H1 (cell line): ENCODE results near the gene CNTROB. TPM values are rescaled to one million over a fixed set of nuclear protein-coding genes. Genes with fewer than 3 reads are reported as not detected.

Experiments
- CTCF ChIA-PET: fragments of 300-600 bp; sonication (Branson Sonifier 250); formaldehyde crosslinking; loops from one replicate; lab custom pipeline; 2021; ENCODE audit not compliant: partially characterized antibody; lab: Charles Lee
- POLR2A ChIA-PET: fragments of 300-600 bp; sonication (Branson Sonifier 250); formaldehyde crosslinking; loops from one replicate; lab custom pipeline; 2021; ENCODE audit warnings: inconsistent platforms; ENCODE audit not compliant: partially characterized antibody; lab: Charles Lee
- DNase-seq, 2 experiments: peaks; one replicate each; pipeline versions ENCODE4 v3.0.0 to v3.0.0-alpha.2; 2010 to 2022; ENCODE audit warnings: low spot score in 2 of 2, low read depth in 1 of 2, mixed read lengths in 1 of 2
- FAIRE-seq: peaks from 2 replicates; lab custom pipeline; 2011; peaks lifted over from hg19 to GRCh38; lab: Jason Lieb, UNC
- H2AFZ ChIP-seq: 2 replicates; pipeline ENCODE4 v1.8.1; 2012; ENCODE audit warnings: low read length, inconsistent platforms
- H2AK5ac ChIP-seq: 2 replicates; pipeline ENCODE4 v1.6.1; 2013; ENCODE audit warnings: low read depth, low read length
- H2BK120ac ChIP-seq: replicated peaks from 2 replicates; pipeline ENCODE3; 2013; ENCODE audit warnings: low read depth, low read length, inconsistent platforms
- H2BK12ac ChIP-seq: 2 replicates; pipeline ENCODE4 v1.6.1; 2013; ENCODE audit warnings: low read depth, low read length
- H2BK15ac ChIP-seq: 2 replicates; pipeline ENCODE4 v1.6.1; 2013; ENCODE audit warnings: low read length
- H2BK20ac ChIP-seq: 2 replicates; pipeline ENCODE4 v1.6.1; 2013; ENCODE audit warnings: low read length
- H2BK5ac ChIP-seq: 2 replicates; pipeline ENCODE4 v1.6.1; 2013; ENCODE audit warnings: low read depth, low read length
- H3K14ac ChIP-seq: 2 replicates; pipeline ENCODE4 v1.6.1; 2013; ENCODE audit warnings: inconsistent platforms; ENCODE audit not compliant: insufficient read length
- H3K18ac ChIP-seq: 2 replicates; pipeline ENCODE4 v1.6.1; 2013; ENCODE audit warnings: low read length; ENCODE audit errors: extremely low read depth
- H3K23ac ChIP-seq: 2 replicates; pipeline ENCODE4 v1.6.1; 2013; ENCODE audit warnings: inconsistent platforms; ENCODE audit not compliant: insufficient read length
- H3K23me2 ChIP-seq: 2 replicates; pipeline ENCODE4 v1.6.1; 2013; ENCODE audit warnings: low read depth, low read length
- H3K27ac ChIP-seq: 2 replicates; pipeline ENCODE4 v1.6.1; 2011; ENCODE audit warnings: low read depth, low read length, inconsistent platforms
- H3K27me3 ChIP-seq, 4 experiments: replicated peaks in 1 of 4; 1 replicate in 1 of 4; 2 replicates in 3 of 4; pipeline versions ENCODE4 v1.6.1 to v1.8.1; 2011 to 2013; ENCODE audit warnings: low read length in 3 of 4, mild to moderate bottlenecking in 3 of 4, inconsistent platforms in 2 of 4, mixed read lengths in 2 of 4, moderate library complexity in 1 of 4; ENCODE audit not compliant: control insufficient read depth in 3 of 4, insufficient read depth in 3 of 4; ENCODE audit errors: extremely low read depth in 1 of 4
- H3K36me3 ChIP-seq, 4 experiments: 2 replicates each; pipeline versions ENCODE4 v1.6.1 to v1.8.1; 2011 to 2013; ENCODE audit warnings: mild to moderate bottlenecking in 4 of 4, low read length in 3 of 4, moderate library complexity in 2 of 4, control low read depth in 1 of 4, inconsistent platforms in 1 of 4; ENCODE audit not compliant: insufficient read depth in 4 of 4, control insufficient read depth in 2 of 4
- H3K4ac ChIP-seq: replicated peaks from 2 replicates; pipeline ENCODE3; 2013; ENCODE audit warnings: low read length, low read depth, mixed read lengths, inconsistent platforms; ENCODE audit not compliant: insufficient read length
- H3K4me1 ChIP-seq, 4 experiments: replicated peaks in 1 of 4; 1 replicate in 1 of 4; 2 replicates in 3 of 4; pipeline versions ENCODE4 v1.6.1 to v1.8.1; 2011 to 2013; ENCODE audit warnings: low read length in 3 of 4, inconsistent platforms in 2 of 4, mixed read lengths in 1 of 4; ENCODE audit not compliant: insufficient read depth in 4 of 4, control insufficient read depth in 3 of 4
- H3K4me2 ChIP-seq, 2 experiments: 2 replicates each; pipeline versions ENCODE4 v1.6.1 to v1.8.1; 2011 to 2013; ENCODE audit warnings: low read depth in 2 of 2, low read length in 2 of 2, control low read depth in 1 of 2, inconsistent platforms in 1 of 2, mild to moderate bottlenecking in 1 of 2; ENCODE audit not compliant: insufficient read depth in 1 of 2
- H3K4me3 ChIP-seq, 4 experiments: fragments of 200-600, 300-600 bp in 1 of 4; sonication (generic), shearing (Covaris generic), sonication (Bioruptor Twin) in 1 of 4; 2 replicates each; pipeline versions ENCODE4 v1.5.1 to v1.8.1; 2011 to 2016; ENCODE audit warnings: low read length in 4 of 4, low read depth in 3 of 4, control low read depth in 2 of 4, inconsistent platforms in 2 of 4, mild to moderate bottlenecking in 2 of 4, mixed read lengths in 1 of 4, moderate library complexity in 1 of 4; ENCODE audit not compliant: insufficient read depth in 2 of 4; ENCODE audit errors: extremely low read depth in 1 of 4
- H3K56ac ChIP-seq: replicated peaks from 2 replicates; pipeline ENCODE3; 2013; ENCODE audit warnings: low read depth, mild to moderate bottlenecking, mixed read lengths, low read length, inconsistent platforms; ENCODE audit not compliant: insufficient read length
- H3K79me1 ChIP-seq: 2 replicates; pipeline ENCODE4 v1.6.1; 2013; ENCODE audit warnings: low read depth, low read length, control low read depth
- H3K79me2 ChIP-seq, 2 experiments: 2 replicates each; pipeline versions ENCODE4 v1.6.1 to v1.8.1; 2012 to 2013; ENCODE audit warnings: low read length in 2 of 2, mild to moderate bottlenecking in 2 of 2, inconsistent platforms in 1 of 2; ENCODE audit not compliant: insufficient read depth in 2 of 2, control insufficient read depth in 1 of 2
- H3K9ac ChIP-seq, 4 experiments: replicated peaks in 1 of 4; 1 replicate in 1 of 4; 2 replicates in 3 of 4; pipeline versions ENCODE4 v1.6.1 to v1.8.1; 2011 to 2013; ENCODE audit warnings: low read depth in 3 of 4, low read length in 3 of 4, control low read depth in 2 of 4, mild to moderate bottlenecking in 2 of 4, moderate library complexity in 2 of 4, inconsistent platforms in 1 of 4; ENCODE audit errors: extremely low read depth in 1 of 4
- H3K9me3 ChIP-seq, 2 experiments: 2 replicates each; pipeline versions ENCODE4 v1.6.1 to v1.8.1; 2012 to 2013; ENCODE audit warnings: mild to moderate bottlenecking in 2 of 2, moderate library complexity in 2 of 2, control low read depth in 1 of 2, inconsistent platforms in 1 of 2, low read depth in 1 of 2, low read length in 1 of 2, mixed read lengths in 1 of 2; ENCODE audit not compliant: insufficient read depth in 2 of 2
- H4K20me1 ChIP-seq, 2 experiments: replicated peaks in 1 of 2; 2 replicates each; pipeline versions ENCODE3 to v1.8.1; 2011 to 2013; ENCODE audit warnings: inconsistent platforms in 2 of 2, low read length in 2 of 2, mild to moderate bottlenecking in 1 of 2; ENCODE audit not compliant: insufficient read depth in 2 of 2, control insufficient read depth in 1 of 2
- H4K5ac ChIP-seq: 2 replicates; pipeline ENCODE4 v1.6.1; 2013; ENCODE audit warnings: low read length, low read depth, mixed read lengths, inconsistent platforms; ENCODE audit not compliant: insufficient read length
- H4K8ac ChIP-seq: 2 replicates; pipeline ENCODE4 v1.8.0; 2013; ENCODE audit warnings: mild to moderate bottlenecking, moderate library complexity, low read length, inconsistent platforms; ENCODE audit not compliant: insufficient read depth; ENCODE audit errors: extremely low read depth
- H4K91ac ChIP-seq: replicated peaks from 2 replicates; pipeline ENCODE3; 2013; ENCODE audit warnings: low read length, mixed read lengths, inconsistent platforms; ENCODE audit not compliant: insufficient read length
- ATF2 ChIP-seq: IDR thresholded peaks from 2 replicates; pipeline ENCODE4 v1.6.1; 2012; ENCODE audit warnings: low read length, inconsistent platforms
- BACH1 ChIP-seq: IDR thresholded peaks from 2 replicates; pipeline ENCODE4 v1.6.1; 2012; ENCODE audit warnings: low read length, improper control_type of control experiment
- HDAC6 ChIP-seq: IDR thresholded peaks from one replicate; pipeline ENCODE4 v1.7.1; 2012; ENCODE audit warnings: low read depth, mild to moderate bottlenecking, inconsistent platforms, low read length, moderate library complexity
- JUN ChIP-seq: IDR thresholded peaks from 2 replicates; pipeline ENCODE4 v1.6.1; 2011; ENCODE audit warnings: low read depth, mild to moderate bottlenecking, improper control_type of control experiment, low read length
- JUND ChIP-seq: IDR thresholded peaks from 2 replicates; pipeline ENCODE4 v1.6.1; 2011; ENCODE audit warnings: mild to moderate bottlenecking, improper control_type of control experiment, low read length
- PHF8 ChIP-seq: fragments of 200-600 bp; sonication (generic); conservative IDR thresholded peaks from 2 replicates; pipeline ENCODE4 v1.7.1; 2012; ENCODE audit warnings: low read depth, mild to moderate bottlenecking, inconsistent platforms, low read length, moderate library complexity
- POLR2AphosphoS5 ChIP-seq: IDR thresholded peaks from 2 replicates; pipeline ENCODE4 v1.6.1; 2011; ENCODE audit warnings: low read depth, low read length
- SRF ChIP-seq: IDR thresholded peaks from 2 replicates; pipeline ENCODE4 v1.6.1; 2011; ENCODE audit warnings: mild to moderate bottlenecking, low read depth, low read length, moderate library complexity
- ZNF274 ChIP-seq: IDR thresholded peaks from 2 replicates; pipeline ENCODE4 v1.7.0; 2012; ENCODE audit warnings: low read length, borderline replicate concordance; ENCODE audit errors: extremely low read depth
- WGBS, 2 experiments: shearing (Covaris generic) in 1 of 2; methylation state at CpG; one replicate each; pipeline versions ENCODE4 v1.1.6 to v1.1.7; 2013 to 2015; ENCODE audit warnings: low lambda C conversion rate in 2 of 2, mixed read lengths in 2 of 2, inconsistent platforms in 1 of 2, low coverage in 1 of 2, missing lambda C conversion rate in 1 of 2; ENCODE audit not compliant: insufficient replicate concordance in 2 of 2, insufficient coverage in 1 of 2, insufficient read length in 1 of 2; ENCODE audit errors: extremely low coverage in 1 of 2, missing lambda C conversion rate in 1 of 2; 5-methylcytosine and 5-hydroxymethylcytosine counted together
- polyA plus RNA-seq, 7 experiments: library from polyadenylated mRNA; depleted of rRNA in 3 of 7; stranded (reverse) in 5 of 7; unstranded in 2 of 7; fragments of >200 nt in 5 of 7; fragments of 200-250 nt in 2 of 7; gene quantifications; 1 replicate in 5 of 7; 2 replicates in 1 of 7; 4 replicates in 1 of 7; pipeline versions ENCODE4 v1.2.1 to v1.2.3, GENCODE V29; 2011 to 2013; ENCODE audit warnings: missing spikeins in 2 of 7, mixed read lengths in 2 of 7
- total RNA-seq: library from RNA; stranded (reverse); fragmentation: NEBNext Ultra II Directional; extraction: Animal tissue kit (Norgen Biotek cat#: 25700); gene quantifications from 2 replicates; pipeline ENCODE4 v1.2.1, GENCODE V29; 2021

Gene CNTROB
- total and polyA plus RNA-seq, 2 of the 8 experiments (the other 6 are each of a cell fraction or from before 2014, with no cell fraction given) = 20.5 to 31.9 TPM

DNA sequence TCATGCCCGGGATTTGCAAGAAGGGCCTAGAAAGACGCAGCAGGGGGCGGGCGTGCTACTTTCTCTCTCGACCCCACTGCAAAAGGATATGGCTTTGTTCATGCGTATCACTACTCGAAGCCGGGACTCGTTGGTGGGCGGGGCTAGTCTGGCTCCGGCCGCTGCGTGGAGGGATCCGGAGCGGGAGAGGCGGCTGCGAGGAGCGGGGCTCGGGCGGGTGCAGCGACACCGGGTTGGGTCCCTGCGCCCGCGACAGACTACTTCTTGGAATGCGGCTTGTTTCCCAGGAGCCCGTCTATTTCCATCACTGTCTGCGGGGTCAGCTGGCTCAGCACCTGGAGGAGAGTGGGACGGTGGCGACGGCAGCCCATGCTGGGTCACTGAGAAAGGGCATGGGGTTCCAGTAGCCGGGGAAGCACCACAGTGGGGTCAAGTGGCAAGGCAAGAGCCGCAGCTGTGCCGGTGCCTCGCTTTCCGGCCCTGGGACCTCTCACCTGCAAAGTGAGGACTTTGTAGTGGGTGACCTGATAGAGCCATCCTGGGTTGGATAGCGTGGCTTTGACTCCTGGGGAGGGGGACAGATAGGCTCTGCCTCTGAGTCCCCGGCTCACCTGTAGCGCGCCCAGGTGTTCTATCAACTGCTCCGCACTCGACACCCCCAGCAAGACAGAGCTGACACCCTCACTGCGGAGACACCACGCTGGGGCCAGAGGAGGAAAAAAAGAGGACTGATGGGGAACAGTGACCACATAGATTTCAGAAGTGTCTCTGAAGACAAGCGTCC lies 9.0 kb upstream of the CNTROB start:
- 18% methylated on average over 41 of the region's 45 CpGs; no CpG with 5 or more reads in 1 of the 2 experiments for WGBS, 2 experiments
- FAIRE-seq = no peak
- Histone ChIP-seq H3K23me2 (peaks cover 7% of the 10 kb centered on the region; the same call in 1 of the 2 replicates), H3K56ac (no peak overlapping the region), H2BK20ac (peak overlapping the region; percentile 18; the same call in 1 of the 2 replicates), H3K27ac (no peak overlapping the region), H3K27me3 (peaks cover 6 to 65% (median 55%) of the 10 kb centered on the region in 4 experiments), H2BK12ac (0 out of 2 replicates have a peak overlapping the region, but pooled peaks have one; percentile 50), H2BK120ac (no peak overlapping the region), H2AFZ (peak overlapping the region; percentile 71; the same call in 1 of the 2 replicates), H2BK5ac (no peak overlapping the region), H3K9me3 (no peaks in the 10 kb centered on the region), H3K23ac (no peak overlapping the region), H2BK15ac (peak overlapping the region; percentile 72; the same call in 1 of the 2 replicates), H3K9ac (no peak overlapping the region; a peak in 1 of 7 replicates), H3K79me2 (no peaks in the 10 kb centered on the region), H3K79me1 (no peaks in the 10 kb centered on the region), H3K4me3 (peak overlapping the region; percentile 7 to 53 (median 26); a peak in 6 of 8 replicates), H3K4me2 (peak overlapping the region; percentile 63 to 69), H3K14ac (no peak overlapping the region), H4K20me1 (peaks cover 0 to 2% of the 10 kb centered on the region in 2 experiments), H3K4ac (no peak overlapping the region), H2AK5ac (no peak overlapping the region), H4K8ac (peak overlapping the region; percentile 11; the same call in 1 of the 2 replicates), H4K5ac (no peak overlapping the region), H4K91ac (peak overlapping the region; percentile 67), H3K4me1 (peaks cover 3 to 13% (median 5%) of the 10 kb centered on the region in 4 experiments), H3K18ac (peak overlapping the region; percentile 83), H3K36me3 (no peaks in the 10 kb centered on the region)
- CTCF ChIA-PET = interaction anchor here (1.0 to 2.3 kb wide), 10 partner anchors 10 to 135 kb away, joined by 3 to 10 read pairs (median 4); partner anchors contain the start of gene CNTROB
- peak in 1 of 2 experiments; percentile 90 for DNase-seq
- POLR2A ChIA-PET = interaction anchor here (1.0 to 1.7 kb wide), 3 partner anchors 9 to 82 kb away, joined by 3 to 5 read pairs (median 4); partner anchors contain the start of genes CNTROB and TRAPPC1
- TF ChIP-seq PHF8 = 0 out of 2 replicates have a peak, but pooled peaks have one; percentile 4
- TF ChIP-seq POLR2AphosphoS5 = no peak; the same call in 1 of the 2 replicates
- 0 out of 2 replicates have a peak, but pooled peaks have one; percentile 8 for TF ChIP-seq BACH1
- TF ChIP-seq JUND = no peak
- TF ChIP-seq ATF2 = no peak
- TF ChIP-seq SRF = no peak
- TF ChIP-seq JUN = no peak
- TF ChIP-seq ZNF274 = no peak
- no peak for TF ChIP-seq HDAC6
